LNCAP (cell line): ENCODE data around the gene RBP2.

Experiments used
- CTCF ChIP-seq: fragments of 450-650 bp; IDR thresholded peaks from 2 replicates; pipeline ENCODE4 v1.5.1; 2017; ENCODE audit warnings: mild to moderate bottlenecking

Gene RBP2

GRCh38 chr3:139505829-139506386, 29.6 kb upstream of the RBP2 start:
- TF ChIP-seq CTCF: no peak

GRCh38 chr3:139499536-139499935, 23.2 kb upstream of the RBP2 start:
- no peak for TF ChIP-seq CTCF

DNA sequence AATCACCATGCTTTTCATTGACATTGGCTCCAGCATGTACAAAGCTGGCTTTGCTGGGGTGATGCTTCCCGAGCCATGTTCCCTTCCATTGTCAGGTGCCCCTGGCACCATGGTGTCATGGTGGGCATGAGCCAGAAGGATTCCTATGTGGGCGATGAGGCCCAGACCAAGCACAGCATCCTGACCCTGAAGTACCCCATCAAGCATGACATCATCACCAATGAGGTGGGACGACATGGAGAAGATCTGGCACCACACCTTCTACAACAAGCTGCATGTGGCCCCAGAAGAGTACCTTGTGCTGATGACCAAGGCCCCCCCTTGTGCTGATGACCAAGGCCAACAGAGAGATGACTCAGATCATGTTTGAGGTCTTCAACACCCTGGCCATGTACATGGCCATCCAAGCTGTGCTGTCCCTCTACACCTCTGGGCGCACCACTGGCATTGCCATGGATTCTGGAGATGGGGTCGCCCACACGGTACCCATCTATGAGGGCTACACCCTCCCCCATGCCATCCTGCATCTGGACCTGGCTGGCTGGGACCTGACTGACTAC, 17.6 kb upstream of the RBP2 start:
- TF ChIP-seq CTCF: no peak

DNA sequence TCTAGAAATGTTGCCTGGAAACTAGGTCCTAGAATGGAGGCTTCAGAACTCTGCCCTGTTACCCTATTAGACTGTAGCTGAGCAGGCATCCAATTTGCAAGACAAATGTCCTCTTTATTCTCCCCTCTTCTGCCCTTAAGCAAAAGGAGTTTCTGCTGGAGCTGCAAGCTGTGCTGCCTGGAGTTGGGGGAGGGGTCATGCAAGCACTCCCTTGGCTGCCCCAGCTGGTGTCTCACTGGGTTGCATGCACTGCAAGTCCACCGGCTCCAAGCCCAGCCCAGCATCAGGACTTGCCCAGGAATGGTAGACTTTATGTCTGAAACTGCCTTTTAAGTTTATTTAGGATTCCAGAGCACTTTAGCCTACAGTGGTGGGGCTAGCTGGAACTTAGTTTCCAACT, 15.7 kb upstream of the RBP2 start:
- no peak for TF ChIP-seq CTCF

GRCh38 chr3:139491027-139491700, 14.8 kb upstream of the RBP2 start:
- no peak for TF ChIP-seq CTCF

GRCh38 chr3:139482206-139482605, 5.9 kb upstream of the RBP2 start:
- TF ChIP-seq CTCF: no peak

- TF ChIP-seq CTCF: no peak
These were observed 4.8 kb upstream of the RBP2 start for GRCh38 chr3:139481116-139481515.
